ENCODE measurements around the gene ARHGEF28.

ARHGEF28 gene

DNA sequence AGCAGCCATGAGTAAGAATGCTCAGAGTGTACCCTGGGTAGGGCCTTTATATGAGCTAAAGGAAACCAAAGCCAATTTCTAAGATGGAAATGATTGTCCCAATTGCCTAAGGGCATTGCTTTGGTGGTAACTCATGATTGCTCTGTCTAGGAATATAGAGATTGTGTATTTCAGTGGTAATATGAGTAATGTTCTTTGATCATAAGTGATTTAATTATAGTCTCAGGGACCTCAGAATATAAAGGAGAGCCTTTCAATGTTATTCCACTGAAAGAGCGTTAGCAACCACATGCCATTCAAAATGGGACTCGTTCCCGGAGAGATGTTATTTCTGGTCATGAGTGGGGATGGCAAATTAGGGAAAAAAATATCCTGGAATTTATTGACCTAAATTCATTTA, 340.5 kb downstream of the ARHGEF28 start:
- H3K4me1 ChIP-seq (ENCODE audit: control insufficient read depth, insufficient read depth, low read length), result no peaks in the 10 kb centered on the region
- H3K9me3 ChIP-seq (ENCODE audit: control insufficient read depth, low read length), result no peaks in the 10 kb centered on the region
- peaks cover 5% of the 10 kb centered on the region for H3K27me3 ChIP-seq (ENCODE audit: control insufficient read depth, insufficient read depth, low read length)
- no peak overlapping the region for H3K4me3 ChIP-seq (ENCODE audit: low read length)
- no peak overlapping the region for H3K9ac ChIP-seq (ENCODE audit: low read length)
- H3K36me3 ChIP-seq (ENCODE audit: control insufficient read depth, insufficient read depth, low read length), result no peaks in the 10 kb centered on the region

DNA sequence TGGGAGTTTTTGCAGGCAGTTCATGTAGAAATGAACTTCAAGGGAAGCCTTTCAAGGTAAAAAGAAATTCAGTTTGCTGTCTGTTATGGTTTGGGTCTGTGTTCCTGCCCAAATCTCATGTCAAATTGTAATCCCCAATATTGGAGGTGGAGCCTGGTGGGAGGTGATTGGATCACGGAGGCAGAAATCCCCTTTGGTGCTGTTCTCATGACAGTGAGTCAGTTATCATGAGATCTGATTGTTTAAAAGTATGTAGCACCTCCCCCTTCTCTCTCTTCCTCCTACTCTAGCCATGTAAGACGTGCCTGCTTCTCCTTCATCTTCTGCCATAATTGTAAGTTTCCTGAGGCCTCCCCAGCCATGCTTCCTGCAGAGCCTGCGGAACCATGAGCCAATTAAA, 341.4 kb downstream of the ARHGEF28 start:
- Histone ChIP-seq H3K9me3 (ENCODE audit: control insufficient read depth, low read length) (no peaks in the 10 kb centered on the region), H3K4me3 (ENCODE audit: low read length) (no peak overlapping the region), H3K27me3 (ENCODE audit: control insufficient read depth, insufficient read depth, low read length) (peaks cover 5% of the 10 kb centered on the region)

DNA sequence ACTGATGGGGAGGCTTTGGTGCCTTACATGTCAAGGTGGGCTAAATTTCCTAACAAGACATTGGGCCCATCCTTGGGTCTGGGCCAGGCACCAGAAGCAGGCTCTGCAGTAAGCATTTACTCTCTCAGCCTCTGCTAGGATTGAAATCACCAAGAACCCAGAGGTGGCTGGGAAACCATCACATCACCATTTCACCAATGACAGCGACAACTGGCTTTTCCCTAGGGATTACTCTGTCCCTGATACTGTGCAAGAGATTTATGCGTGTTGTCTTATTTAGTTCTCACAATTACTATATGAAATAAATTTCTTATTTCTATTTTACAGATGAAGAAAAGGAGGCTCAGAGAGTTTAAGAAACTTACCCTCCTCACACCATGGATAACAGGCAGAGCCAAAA, 342.2 kb downstream of the ARHGEF28 start:
- Histone ChIP-seq H3K9ac (ENCODE audit: low read length) (no peak overlapping the region), H3K4me1 (ENCODE audit: control insufficient read depth, insufficient read depth, low read length) (no peaks in the 10 kb centered on the region), H3K4me3 (ENCODE audit: low read length) (no peak overlapping the region), H3K27me3 (ENCODE audit: control insufficient read depth, insufficient read depth, low read length) (peaks cover 5% of the 10 kb centered on the region), H3K36me3 (ENCODE audit: control insufficient read depth, insufficient read depth, low read length) (no peaks in the 10 kb centered on the region), H3K9me3 (ENCODE audit: control insufficient read depth, low read length) (no peaks in the 10 kb centered on the region)

More for the DNA sequence above, 341.4 kb downstream of the ARHGEF28 start:
- Histone ChIP-seq H3K9ac (ENCODE audit: low read length) (no peak overlapping the region), H3K36me3 (ENCODE audit: control insufficient read depth, insufficient read depth, low read length) (no peaks in the 10 kb centered on the region), H3K4me1 (ENCODE audit: control insufficient read depth, insufficient read depth, low read length) (no peaks in the 10 kb centered on the region)

DNA sequence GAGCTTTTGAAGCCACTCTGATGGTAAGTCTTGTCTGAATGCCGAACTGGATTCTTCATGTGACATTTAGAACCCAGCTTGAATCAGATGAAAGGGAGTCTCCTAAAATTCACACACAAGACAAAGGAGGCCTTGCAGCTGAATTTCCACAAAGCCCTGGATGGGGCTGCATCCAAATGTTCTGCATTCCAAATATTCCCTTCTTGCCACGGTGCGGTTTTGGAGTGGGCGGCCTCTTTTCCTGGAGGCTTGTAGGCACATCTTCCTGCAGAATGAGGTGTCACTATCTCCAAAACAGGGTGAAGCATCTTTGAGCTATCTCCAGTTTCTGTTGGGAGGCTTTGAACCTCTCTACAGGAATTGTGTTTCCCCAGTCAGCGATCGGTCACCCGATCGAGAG, 342.7 kb downstream of the ARHGEF28 start:
- no peaks in the 10 kb centered on the region for H3K36me3 ChIP-seq (ENCODE audit: control insufficient read depth, insufficient read depth, low read length)
- H3K4me1 ChIP-seq (ENCODE audit: control insufficient read depth, insufficient read depth, low read length), result no peaks in the 10 kb centered on the region
- H3K4me3 ChIP-seq (ENCODE audit: low read length), result no peak overlapping the region

DNA sequence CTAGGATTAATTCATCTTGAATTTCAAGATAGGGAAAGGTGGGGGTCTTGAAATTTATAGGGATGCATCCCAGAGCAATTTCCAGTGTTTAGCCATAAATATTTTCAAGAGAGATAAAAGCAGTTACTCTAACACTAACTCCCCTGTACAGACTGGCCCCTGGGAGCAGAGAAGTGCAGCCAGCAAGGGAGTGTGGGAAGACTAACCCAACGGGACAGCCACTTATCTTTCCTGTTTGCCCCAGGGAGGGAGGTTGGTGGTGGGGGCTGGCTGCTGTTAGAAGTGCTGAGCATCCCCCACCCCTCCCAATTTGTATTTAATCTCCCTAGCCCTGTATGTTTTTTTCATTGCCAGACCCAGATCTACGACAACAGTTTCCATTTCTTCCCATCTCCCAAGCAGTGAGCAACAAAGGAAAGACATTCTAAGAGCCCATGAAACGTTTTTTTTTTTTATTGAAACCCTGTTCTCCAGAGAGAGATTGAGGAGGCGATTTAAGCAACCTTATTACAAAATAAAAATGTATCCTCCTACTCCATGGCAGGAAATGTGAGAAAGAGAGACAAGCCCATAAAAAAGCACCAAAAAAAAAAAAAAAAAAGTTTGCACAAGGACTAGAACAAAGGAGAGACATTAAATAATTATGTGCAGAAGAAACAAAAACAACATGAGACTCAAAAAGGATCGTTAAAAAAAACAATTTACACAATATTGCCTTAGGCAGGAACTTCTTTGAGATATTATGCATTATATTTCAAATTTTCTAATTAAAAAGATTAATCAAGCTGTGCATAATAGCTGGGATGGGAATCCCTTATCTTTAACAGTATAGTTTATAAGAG, 343.4 kb downstream of the ARHGEF28 start:
- no peak overlapping the region for H3K9ac ChIP-seq (ENCODE audit: low read length)
- H3K36me3 ChIP-seq (ENCODE audit: control insufficient read depth, insufficient read depth, low read length), result no peaks in the 10 kb centered on the region
- no peaks in the 10 kb centered on the region for H3K9me3 ChIP-seq (ENCODE audit: control insufficient read depth, low read length)
- H3K4me3 ChIP-seq (ENCODE audit: low read length), result no peak overlapping the region
- no peaks in the 10 kb centered on the region for H3K4me1 ChIP-seq (ENCODE audit: control insufficient read depth, insufficient read depth, low read length)
- peaks cover 5% of the 10 kb centered on the region for H3K27me3 ChIP-seq (ENCODE audit: control insufficient read depth, insufficient read depth, low read length)

More for the DNA sequence above, 342.7 kb downstream of the ARHGEF28 start:
- H3K27me3 ChIP-seq (ENCODE audit: control insufficient read depth, insufficient read depth, low read length), result peaks cover 5% of the 10 kb centered on the region
- no peaks in the 10 kb centered on the region for H3K9me3 ChIP-seq (ENCODE audit: control insufficient read depth, low read length)
- no peak overlapping the region for H3K9ac ChIP-seq (ENCODE audit: low read length)

DNA sequence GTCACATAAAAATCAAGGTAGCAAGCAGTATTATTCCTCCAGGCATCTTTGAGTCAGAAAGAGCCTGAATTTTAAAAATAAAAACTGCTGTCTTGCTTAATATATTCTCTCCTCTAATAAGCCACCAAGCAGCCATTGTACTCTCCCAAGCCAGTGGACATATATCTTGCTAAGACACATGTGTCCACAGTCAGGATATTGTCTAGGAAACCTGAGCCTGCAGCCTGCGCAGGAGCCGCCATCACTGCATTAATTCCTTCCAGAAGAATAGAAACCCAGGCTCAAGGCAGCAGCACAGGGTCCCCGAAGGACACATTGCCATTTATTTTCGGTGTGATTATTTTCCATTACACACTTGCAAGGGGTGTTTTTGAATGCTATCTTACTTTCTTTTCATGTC, 345.3 kb downstream of the ARHGEF28 start:
- H3K9ac ChIP-seq (ENCODE audit: low read length), result no peak overlapping the region
- H3K4me1 ChIP-seq (ENCODE audit: control insufficient read depth, insufficient read depth, low read length), result no peaks in the 10 kb centered on the region
- H3K4me3 ChIP-seq (ENCODE audit: low read length), result no peak overlapping the region
- H3K27me3 ChIP-seq (ENCODE audit: control insufficient read depth, insufficient read depth, low read length), result peaks cover 5% of the 10 kb centered on the region
- no peaks in the 10 kb centered on the region for H3K9me3 ChIP-seq (ENCODE audit: control insufficient read depth, low read length)
- H3K36me3 ChIP-seq (ENCODE audit: control insufficient read depth, insufficient read depth, low read length), result no peaks in the 10 kb centered on the region

DNA sequence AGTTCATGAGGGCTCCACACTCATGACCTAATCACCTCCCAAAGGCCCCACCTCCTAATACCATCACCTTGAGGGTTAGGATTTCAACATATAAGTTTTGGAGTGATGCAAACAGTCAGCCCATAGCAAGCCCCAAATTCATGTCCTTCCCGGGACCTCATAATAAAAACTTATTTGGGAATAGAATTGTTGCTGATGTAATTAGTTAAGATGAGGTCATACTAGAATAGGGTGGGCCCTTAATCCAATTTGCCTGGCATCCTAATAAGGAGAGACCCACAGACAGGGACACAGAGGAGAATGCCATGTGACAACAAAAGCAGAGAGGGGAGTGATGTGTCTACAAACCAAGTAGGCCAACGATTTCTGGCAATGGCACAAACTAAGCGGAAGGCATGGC, 347.1 kb downstream of the ARHGEF28 start:
- no peak overlapping the region for H3K9ac ChIP-seq (ENCODE audit: low read length)
- H3K27me3 ChIP-seq (ENCODE audit: control insufficient read depth, insufficient read depth, low read length), result no peaks in the 10 kb centered on the region
- no peaks in the 10 kb centered on the region for H3K36me3 ChIP-seq (ENCODE audit: control insufficient read depth, insufficient read depth, low read length)
- no peak overlapping the region for H3K4me3 ChIP-seq (ENCODE audit: low read length)
- no peaks in the 10 kb centered on the region for H3K4me1 ChIP-seq (ENCODE audit: control insufficient read depth, insufficient read depth, low read length)
- H3K9me3 ChIP-seq (ENCODE audit: control insufficient read depth, low read length), result no peaks in the 10 kb centered on the region

DNA sequence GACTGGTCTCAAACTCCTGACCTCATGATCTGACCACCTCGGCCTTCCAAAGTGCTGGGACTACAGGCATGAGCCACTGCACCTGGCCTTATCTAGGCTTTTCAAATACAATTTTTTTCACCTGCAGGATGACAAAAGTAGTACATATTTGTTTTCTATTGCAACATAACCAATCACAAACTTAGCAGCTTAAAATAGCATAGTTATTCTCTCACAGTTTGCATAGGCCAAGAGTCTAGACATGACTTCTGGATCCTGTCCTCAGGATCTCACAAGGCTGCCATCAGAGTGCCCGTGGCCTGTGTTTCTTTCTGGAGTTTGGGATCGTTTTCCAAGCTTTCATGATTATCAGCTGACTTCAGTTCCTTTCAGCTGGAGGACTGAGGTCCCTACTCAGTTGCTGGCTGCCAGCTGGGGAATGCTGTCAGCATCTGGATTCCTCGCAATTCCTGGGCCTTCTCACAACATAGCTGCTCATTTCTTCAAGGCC, 348.9 kb downstream of the ARHGEF28 start:
- Histone ChIP-seq H3K4me1 (ENCODE audit: control insufficient read depth, insufficient read depth, low read length) (no peaks in the 10 kb centered on the region), H3K4me3 (ENCODE audit: low read length) (no peak overlapping the region), H3K9ac (ENCODE audit: low read length) (no peak overlapping the region), H3K36me3 (ENCODE audit: control insufficient read depth, insufficient read depth, low read length) (no peaks in the 10 kb centered on the region), H3K27me3 (ENCODE audit: control insufficient read depth, insufficient read depth, low read length) (no peaks in the 10 kb centered on the region), H3K9me3 (ENCODE audit: control insufficient read depth, low read length) (no peaks in the 10 kb centered on the region)

DNA sequence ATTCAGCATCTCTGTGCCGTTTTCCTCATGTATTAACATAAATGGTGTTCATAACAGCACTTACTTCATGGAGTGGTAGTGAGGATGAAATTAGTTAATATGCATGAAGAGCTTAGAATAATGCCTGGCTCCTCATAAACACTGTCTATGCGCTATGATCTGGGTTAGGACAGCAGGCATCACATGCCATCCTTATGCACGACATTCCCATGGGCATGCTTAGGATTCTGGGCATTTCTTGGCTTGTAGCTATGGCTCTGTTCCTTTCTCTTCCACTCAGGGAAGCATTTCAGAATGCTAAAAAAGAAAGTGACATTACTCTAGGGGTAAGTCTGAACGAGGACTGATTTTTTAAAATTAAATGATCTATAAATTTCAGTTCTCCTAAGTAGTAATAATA, 349.8 kb downstream of the ARHGEF28 start:
- H3K9me3 ChIP-seq (ENCODE audit: control insufficient read depth, low read length), result no peaks in the 10 kb centered on the region
- no peaks in the 10 kb centered on the region for H3K27me3 ChIP-seq (ENCODE audit: control insufficient read depth, insufficient read depth, low read length)
- no peak overlapping the region for H3K9ac ChIP-seq (ENCODE audit: low read length)
- no peaks in the 10 kb centered on the region for H3K4me1 ChIP-seq (ENCODE audit: control insufficient read depth, insufficient read depth, low read length)
- no peak overlapping the region for H3K4me3 ChIP-seq (ENCODE audit: low read length)
- H3K36me3 ChIP-seq (ENCODE audit: control insufficient read depth, insufficient read depth, low read length), result no peaks in the 10 kb centered on the region

DNA sequence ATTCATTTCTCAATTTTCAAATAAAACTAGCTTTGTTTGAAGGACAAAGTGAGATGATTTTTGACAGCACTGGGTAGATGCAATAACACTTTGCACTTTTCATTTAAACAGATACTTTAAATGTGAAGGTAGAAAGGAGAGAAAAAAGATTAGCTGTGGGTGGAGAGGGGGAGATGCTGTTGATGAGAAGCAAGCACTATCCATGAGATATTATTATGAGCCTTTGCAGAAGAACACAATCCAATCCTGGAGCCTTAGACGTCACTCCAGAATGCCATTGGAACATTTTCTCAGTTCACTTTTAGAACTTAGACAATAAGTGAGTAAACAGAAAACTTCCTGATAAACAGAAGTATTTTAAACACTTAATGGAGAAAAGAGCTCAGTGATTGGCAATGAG, 351.1 kb downstream of the ARHGEF28 start:
- no peaks in the 10 kb centered on the region for H3K9me3 ChIP-seq (ENCODE audit: control insufficient read depth, low read length)
- no peaks in the 10 kb centered on the region for H3K4me1 ChIP-seq (ENCODE audit: control insufficient read depth, insufficient read depth, low read length)
- no peaks in the 10 kb centered on the region for H3K27me3 ChIP-seq (ENCODE audit: control insufficient read depth, insufficient read depth, low read length)
- no peak overlapping the region for H3K4me3 ChIP-seq (ENCODE audit: low read length)
- H3K36me3 ChIP-seq (ENCODE audit: control insufficient read depth, insufficient read depth, low read length), result no peaks in the 10 kb centered on the region
- no peak overlapping the region for H3K9ac ChIP-seq (ENCODE audit: low read length)

DNA sequence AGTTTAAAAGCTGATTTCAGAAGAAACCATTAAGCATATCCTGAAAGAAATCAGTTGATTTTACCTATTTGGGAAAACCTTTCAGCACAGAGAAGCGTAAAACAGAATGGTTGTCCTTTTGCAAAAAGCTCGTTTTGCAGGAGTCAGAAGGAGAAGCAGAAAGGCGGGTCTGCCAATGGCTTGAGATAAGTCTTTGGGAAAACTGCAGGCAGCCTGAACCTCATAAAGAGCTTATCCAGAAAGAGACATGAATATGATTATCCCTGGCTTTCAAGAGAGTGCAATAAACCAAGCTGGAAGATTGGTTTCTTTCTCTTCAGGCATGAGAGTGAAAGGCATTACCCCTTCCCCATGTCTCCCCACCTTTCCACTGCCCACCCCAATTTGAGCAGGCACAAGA, 353.3 kb downstream of the ARHGEF28 start:
- H3K36me3 ChIP-seq (ENCODE audit: control insufficient read depth, insufficient read depth, low read length), result no peaks in the 10 kb centered on the region
- no peak overlapping the region for H3K9ac ChIP-seq (ENCODE audit: low read length)
- no peaks in the 10 kb centered on the region for H3K9me3 ChIP-seq (ENCODE audit: control insufficient read depth, low read length)
- H3K4me3 ChIP-seq (ENCODE audit: low read length), result no peak overlapping the region
- H3K4me1 ChIP-seq (ENCODE audit: control insufficient read depth, insufficient read depth, low read length), result no peaks in the 10 kb centered on the region
- H3K27me3 ChIP-seq (ENCODE audit: control insufficient read depth, insufficient read depth, low read length), result no peaks in the 10 kb centered on the region

DNA sequence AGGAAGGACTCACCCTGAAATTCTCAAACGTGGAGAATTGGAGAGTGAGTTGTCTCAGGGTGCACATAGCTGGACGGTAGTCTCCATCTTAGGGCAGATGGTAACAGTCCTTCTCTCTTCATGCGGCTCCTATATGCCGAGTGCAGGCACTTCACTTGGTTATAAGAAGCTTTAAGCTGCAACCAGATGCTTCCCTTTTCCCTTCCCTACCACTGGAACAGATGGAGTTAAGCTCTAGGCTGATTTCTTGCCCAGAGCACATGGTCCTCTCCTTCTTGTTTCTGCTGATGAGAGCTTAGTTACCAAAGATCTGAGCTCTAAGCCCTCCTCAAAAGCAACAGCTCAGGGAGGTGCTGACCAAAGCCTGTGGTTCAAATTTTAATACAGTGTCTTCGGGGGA, 355.7 kb downstream of the ARHGEF28 start:
- Histone ChIP-seq H3K4me1 (ENCODE audit: control insufficient read depth, insufficient read depth, low read length) (no peaks in the 10 kb centered on the region), H3K9me3 (ENCODE audit: control insufficient read depth, low read length) (no peaks in the 10 kb centered on the region), H3K27me3 (ENCODE audit: control insufficient read depth, insufficient read depth, low read length) (no peaks in the 10 kb centered on the region), H3K4me3 (ENCODE audit: low read length) (no peak overlapping the region), H3K36me3 (ENCODE audit: control insufficient read depth, insufficient read depth, low read length) (no peaks in the 10 kb centered on the region), H3K9ac (ENCODE audit: low read length) (no peak overlapping the region)
